ENCODE results near the gene LRRTM4.

DNA sequence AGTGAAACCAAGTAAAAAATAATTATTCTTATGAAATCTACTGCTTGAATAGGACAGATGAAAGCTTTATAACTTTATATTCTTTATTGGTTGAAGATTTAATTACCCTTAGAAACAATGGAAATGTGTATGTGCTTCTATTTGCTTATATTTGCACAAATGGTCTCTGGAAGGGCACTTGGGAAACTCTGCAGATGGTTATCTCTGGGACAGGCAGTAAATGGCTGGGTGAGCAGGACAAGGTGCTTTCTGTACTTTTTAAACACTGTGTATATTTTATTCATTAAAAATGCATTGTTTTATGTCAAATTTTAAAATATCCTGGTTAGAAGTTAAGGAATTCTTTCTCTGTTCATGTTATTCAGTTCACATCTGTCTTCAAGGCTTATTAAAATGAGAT is 131.1 kb downstream of the LRRTM4 start:
- TF ChIP-seq POLR2AphosphoS5 (IDR thresholded peaks at IDR 0.05; ENCODE audit: low read depth, low read length) (no peak), TAF1 (IDR thresholded peaks at IDR 0.05; ENCODE audit: low read depth, low read length) (no peak), PAX5 (IDR thresholded peaks at IDR 0.05; ENCODE audit: insufficient read depth, low read length, severe bottlenecking) (no peak)

Data from GM12891 (cell line).